ENCODE data around the gene MINDY4. TPM values are rescaled to one million over a fixed set of nuclear protein-coding genes. Genes with fewer than 3 reads are reported as not detected.

Gene MINDY4
- total RNA-seq, 1 donor from 2014 or later: 13.8 TPM

DNA sequence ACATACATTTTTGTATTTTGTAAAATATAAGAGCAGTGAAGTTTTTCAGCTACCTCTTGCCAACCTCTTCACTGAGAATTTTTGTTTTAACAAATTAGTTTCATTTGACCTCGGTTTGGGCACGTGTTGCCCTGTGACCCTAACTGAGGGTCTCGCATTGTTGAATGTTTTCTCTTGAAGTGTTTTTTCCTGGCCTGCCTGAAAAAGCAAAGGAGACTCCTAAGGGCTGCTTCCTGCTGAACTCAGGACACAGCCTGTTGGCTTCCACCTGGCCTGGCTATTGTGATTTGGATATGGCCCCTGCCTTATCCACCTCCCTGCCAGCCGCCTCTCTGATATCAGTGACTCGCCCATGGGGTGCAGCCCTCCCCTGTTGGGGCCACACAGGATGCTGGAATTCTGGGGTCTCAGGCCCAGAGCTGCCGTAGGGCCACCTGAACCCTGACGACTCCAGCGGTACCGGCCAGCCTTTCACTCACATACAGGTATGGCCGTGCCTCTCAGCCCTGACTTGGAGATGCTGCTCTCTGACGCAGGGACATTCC, 81.6 kb downstream of the MINDY4 start:
- Histone ChIP-seq H3K9me3 (no peaks in the 10 kb centered on the region), H3K4me1 (peaks cover 12% of the 10 kb centered on the region), H3K27me3 (ENCODE audit: low read depth) (no peaks in the 10 kb centered on the region), H3K36me3 (peaks cover 20% of the 10 kb centered on the region), H3K4me3 (no peak overlapping the region), H3K27ac (no peak overlapping the region)
- TF ChIP-seq, protein P1, sequence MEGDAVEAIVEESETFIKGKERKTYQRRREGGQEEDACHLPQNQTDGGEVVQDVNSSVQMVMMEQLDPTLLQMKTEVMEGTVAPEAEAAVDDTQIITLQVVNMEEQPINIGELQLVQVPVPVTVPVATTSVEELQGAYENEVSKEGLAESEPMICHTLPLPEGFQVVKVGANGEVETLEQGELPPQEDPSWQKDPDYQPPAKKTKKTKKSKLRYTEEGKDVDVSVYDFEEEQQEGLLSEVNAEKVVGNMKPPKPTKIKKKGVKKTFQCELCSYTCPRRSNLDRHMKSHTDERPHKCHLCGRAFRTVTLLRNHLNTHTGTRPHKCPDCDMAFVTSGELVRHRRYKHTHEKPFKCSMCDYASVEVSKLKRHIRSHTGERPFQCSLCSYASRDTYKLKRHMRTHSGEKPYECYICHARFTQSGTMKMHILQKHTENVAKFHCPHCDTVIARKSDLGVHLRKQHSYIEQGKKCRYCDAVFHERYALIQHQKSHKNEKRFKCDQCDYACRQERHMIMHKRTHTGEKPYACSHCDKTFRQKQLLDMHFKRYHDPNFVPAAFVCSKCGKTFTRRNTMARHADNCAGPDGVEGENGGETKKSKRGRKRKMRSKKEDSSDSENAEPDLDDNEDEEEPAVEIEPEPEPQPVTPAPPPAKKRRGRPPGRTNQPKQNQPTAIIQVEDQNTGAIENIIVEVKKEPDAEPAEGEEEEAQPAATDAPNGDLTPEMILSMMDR (IDR thresholded peaks at IDR 0.05): no peak
- ATAC-seq (no peak), DNase-seq (no peak)
- intact Hi-C loops (cut with DNase I): no loop called here

DNA sequence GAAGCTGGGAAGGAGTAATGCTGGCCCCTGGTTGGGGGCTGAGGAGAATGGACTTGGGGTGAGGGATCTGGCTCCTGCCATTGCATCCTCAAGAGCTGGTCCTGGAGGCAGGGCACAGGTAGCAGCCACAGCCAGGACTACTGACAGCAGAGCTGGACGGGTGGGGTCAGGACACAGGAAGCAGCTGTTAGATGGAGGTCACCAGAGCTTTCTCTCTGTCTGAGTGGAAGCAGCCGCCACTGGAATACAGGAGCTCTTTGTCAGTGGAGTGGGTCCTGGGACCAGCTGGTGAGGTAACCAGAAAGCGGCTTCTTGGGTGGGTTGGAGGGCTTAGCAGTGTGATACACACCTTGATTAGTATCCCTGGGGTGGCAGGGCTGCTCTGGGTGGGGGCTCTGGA, 82.4 kb downstream of the MINDY4 start:
- Histone ChIP-seq H3K27me3 (ENCODE audit: low read depth) (no peaks in the 10 kb centered on the region), H3K27ac (no peak overlapping the region), H3K4me1 (peaks cover 7% of the 10 kb centered on the region), H3K9me3 (no peaks in the 10 kb centered on the region), H3K36me3 (peaks cover 21% of the 10 kb centered on the region), H3K4me3 (no peak overlapping the region)
- no peak for ATAC-seq
- intact Hi-C loops (cut with DNase I): no loop called here
- no peak for DNase-seq
- TF ChIP-seq, protein P1 (IDR thresholded peaks at IDR 0.05): no peak

DNA sequence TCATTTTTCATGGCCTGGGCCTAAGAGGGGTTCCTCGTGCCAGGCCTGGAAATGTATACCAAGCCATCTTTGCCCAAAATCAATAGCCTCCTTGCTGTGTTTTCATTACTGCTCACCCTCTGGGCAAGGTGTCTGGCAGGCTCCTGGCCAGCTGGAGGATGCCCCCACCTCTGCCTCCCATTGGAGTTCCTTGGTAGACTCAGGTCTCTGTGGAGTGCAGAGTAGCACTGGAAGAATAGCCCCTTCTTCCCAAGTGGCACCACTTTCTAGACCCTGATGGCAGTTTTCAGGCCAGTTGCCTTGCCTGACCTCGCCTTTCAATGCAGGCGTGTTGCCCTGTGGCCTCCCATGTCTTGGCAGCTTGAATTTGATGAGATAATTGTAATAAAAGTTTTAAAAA, 84.7 kb downstream of the MINDY4 start:
- ATAC-seq: no peak
- TF ChIP-seq, protein P1 (IDR thresholded peaks at IDR 0.05): no peak
- intact Hi-C loops (cut with DNase I): no loop called here
- Histone ChIP-seq H3K27ac (no peak overlapping the region), H3K36me3 (peaks cover 33% of the 10 kb centered on the region), H3K4me3 (no peak overlapping the region), H3K27me3 (ENCODE audit: low read depth) (no peaks in the 10 kb centered on the region), H3K4me1 (no peaks in the 10 kb centered on the region), H3K9me3 (no peaks in the 10 kb centered on the region)
- DNase-seq: no peak

DNA sequence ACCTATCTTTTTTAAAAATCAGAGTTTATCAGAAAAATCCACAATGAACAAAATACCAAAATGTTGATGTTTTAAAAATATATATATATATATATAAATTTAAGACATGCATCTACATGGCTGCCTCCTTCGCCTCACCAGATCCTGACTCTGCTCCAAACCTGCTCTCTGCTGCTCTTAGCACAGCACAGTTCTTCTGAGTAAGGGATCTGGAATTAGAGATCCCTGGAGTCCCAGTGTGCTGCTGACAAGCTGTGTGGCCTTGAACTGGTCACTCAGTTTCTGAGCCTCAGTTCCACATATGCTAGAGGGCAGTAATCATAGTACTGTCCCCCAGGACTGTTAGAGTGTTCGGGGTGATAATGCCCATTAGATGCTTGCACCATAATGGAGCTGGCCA, 87.4 kb downstream of the MINDY4 start:
- peaks cover 34% of the 10 kb centered on the region for H3K36me3 ChIP-seq
- TF ChIP-seq, protein P1 (IDR thresholded peaks at IDR 0.05): no peak
- no peaks in the 10 kb centered on the region for H3K27me3 ChIP-seq (ENCODE audit: low read depth)
- peaks cover 4% of the 10 kb centered on the region for H3K4me1 ChIP-seq
- intact Hi-C loops (cut with DNase I): no loop called here
- ATAC-seq: no peak
- no peak overlapping the region for H3K4me3 ChIP-seq
- H3K27ac ChIP-seq: no peak overlapping the region
- H3K9me3 ChIP-seq: no peaks in the 10 kb centered on the region
- DNase-seq: no peak

DNA sequence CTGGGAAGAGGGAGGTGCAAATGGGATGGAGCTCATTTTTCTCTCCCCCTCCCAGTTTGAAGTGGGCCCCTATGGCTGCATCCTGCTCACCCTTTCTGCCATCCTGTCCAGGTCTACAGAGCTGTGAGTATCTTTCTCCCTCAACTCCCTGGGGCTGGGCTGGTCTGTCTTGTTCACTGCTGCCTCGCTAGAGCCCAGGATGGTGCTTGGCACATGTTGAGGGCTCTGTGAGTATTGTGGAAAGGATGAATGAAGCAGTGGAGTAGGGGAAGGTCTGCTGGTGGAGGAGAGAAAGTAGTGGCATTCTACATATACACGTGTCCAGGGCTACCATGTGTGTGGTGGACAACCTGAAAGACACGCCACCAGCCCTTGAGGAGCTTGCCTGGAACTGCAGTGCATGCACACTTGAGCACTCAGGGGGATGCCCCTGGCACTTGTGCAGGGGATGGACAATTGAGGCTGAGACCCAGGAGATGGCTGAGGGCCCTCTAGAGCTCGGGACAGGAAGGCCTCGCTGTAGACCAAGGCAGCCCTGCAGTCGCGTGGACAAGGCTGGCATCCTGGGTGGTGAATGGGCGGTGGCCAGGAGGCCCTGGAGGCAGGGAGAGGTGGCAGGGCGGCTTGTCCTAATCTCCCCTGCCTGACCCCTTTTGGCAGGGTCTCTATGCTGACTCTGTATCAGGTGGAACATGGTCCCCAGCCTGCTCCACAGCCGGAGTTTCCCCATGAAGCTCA, 88.2 kb downstream of the MINDY4 start:
- Histone ChIP-seq H3K27me3 (ENCODE audit: low read depth) (no peaks in the 10 kb centered on the region), H3K36me3 (peaks cover 29% of the 10 kb centered on the region), H3K9me3 (no peaks in the 10 kb centered on the region), H3K4me1 (peaks cover 8% of the 10 kb centered on the region), H3K27ac (no peak overlapping the region), H3K4me3 (no peak overlapping the region)
- DNase-seq: no peak
- ATAC-seq: no peak
- TF ChIP-seq, protein P1 (IDR thresholded peaks at IDR 0.05): no peak
- intact Hi-C loops (cut with DNase I): no loop called here
